HG03442 (cell line): ENCODE measurements around the gene SOS1.
A peak's percentile ranks its signal among the peaks of the same experiment; 100 is the strongest.
"Not testable (repeated sequence)": the region's sequence is repeated elsewhere in the genome, so short reads cannot be mapped to it uniquely, and the experiment has no call there.

Experiments
- ATAC-seq: cut with Tn5 transposase; IDR thresholded peaks from one replicate; pipeline ENCODE4 v1.9.1; 2021; ENCODE audit warnings: mild to moderate bottlenecking, moderate library complexity; ENCODE audit not compliant: unreplicated experiment

Gene SOS1

DNA sequence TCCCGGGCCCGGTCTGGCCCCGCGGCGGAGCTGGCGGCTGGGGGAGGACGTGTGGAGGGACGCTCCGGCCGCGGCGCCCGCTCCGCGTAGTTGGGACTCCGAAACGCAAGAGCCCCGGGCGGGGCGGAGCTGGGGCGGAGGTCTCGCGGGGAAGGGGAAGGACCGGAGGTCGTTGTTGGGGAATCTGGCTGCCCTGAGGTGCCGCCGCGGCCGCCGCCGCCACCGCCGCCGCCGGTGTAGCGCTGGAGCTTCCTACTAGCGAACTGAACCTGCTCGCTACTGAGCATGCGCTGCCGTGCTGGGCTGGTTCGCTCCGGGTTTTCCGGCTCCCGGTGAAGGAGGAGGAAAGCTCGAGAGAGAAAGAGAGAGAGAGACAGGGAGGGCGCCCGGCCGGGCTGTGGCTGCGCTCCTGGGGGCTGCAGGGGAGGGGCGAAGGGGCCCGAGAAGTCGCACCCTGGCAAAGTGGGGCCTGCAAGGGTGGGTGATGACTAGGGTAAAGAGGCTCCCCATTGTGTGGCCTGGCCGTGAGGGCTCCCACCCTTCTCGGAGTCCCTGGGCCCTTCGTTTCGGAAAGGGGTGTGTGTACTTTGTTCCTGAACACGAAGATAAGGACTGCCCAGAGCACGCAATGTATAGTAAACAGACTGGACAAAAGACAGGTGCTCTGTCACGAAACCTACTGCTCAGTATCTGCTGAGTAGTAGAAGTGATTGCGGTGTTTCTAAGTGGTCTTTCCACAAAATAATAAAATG is at the start of gene SOS1:
Gene SOS1, minus strand, starts transcription at position 281 of the 752 bp plus-strand sequence. CDS start 629 bp downstream, outside the sequence.
- peak; percentile 45 for ATAC-seq

GRCh38 chr2:39164089-39164488 is 43.2 kb upstream of the SOS1 start:
- no peak for ATAC-seq

GRCh38 chr2:39160982-39161381 is 40.1 kb upstream of the SOS1 start:
- no peak for ATAC-seq

DNA sequence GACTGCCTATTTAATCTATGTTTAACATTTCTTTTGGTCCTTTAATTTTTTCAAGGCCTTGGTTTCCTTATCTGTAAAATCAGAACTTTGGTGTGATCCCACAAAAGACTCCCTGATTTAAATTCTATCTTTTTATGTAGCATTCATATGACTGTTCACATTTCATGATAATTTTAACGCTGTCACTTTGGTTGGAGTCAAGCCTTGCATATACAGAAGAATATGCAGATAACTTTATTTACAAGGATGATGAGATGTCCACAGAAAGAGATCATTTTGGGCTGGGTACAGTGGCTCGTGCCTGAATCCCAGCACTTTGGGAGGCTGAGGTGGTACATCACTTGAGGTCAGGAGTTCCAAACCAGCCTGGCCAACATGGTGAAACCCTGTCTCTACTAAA is 38.4 kb upstream of the SOS1 start:
- no peak for ATAC-seq

- no peak for ATAC-seq
Measured at GRCh38 chr2:39158351-39158750, 37.5 kb upstream of the SOS1 start.

- no peak for ATAC-seq
Measured at GRCh38 chr2:39156846-39157245, 36.0 kb upstream of the SOS1 start.

DNA sequence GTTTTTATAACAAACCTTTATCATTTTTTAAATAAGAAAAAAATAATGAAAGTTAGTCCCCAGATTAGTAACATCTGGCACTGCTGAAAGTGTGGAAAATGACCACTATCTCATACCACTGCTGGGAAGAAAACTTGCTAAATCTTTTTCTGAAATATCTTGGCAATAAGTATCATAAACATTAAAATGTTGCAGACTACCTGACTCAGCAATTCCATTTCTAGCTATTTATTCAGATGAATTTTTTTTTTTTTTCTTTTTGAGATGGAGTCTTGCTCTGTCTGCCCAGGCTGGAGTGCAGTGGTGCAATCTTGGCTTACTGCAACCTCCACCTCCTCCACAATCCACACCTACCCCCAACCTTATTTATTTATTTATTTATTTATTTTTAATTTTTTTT is 35.3 kb upstream of the SOS1 start:
- no peak for ATAC-seq

DNA sequence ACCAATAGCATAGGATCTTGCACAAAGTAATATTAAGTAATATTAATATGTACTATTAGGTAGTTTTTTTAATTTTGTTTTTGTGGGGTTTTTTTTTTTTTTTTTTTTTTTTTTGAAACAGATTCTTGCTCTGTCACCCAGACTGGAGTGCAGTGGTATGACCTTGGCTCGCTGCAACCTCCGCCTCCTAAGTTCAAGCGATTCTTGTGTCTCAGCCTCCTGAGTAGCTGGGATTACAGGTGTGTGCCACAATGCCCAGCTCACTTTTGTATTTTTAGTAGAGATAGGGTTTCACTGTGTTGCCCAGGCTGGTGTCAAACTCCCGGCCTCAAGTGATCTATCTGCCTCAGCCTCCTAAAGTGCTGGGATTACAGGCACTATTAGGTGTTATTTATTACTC is 34.7 kb upstream of the SOS1 start:
- ATAC-seq, result not testable (repeated sequence)

- ATAC-seq, result no peak
Measured at GRCh38 chr2:39154944-39155343, 34.1 kb upstream of the SOS1 start.

GRCh38 chr2:39153312-39153711 is 32.5 kb upstream of the SOS1 start:
- no peak for ATAC-seq

- no peak for ATAC-seq
Measured at GRCh38 chr2:39152504-39152903, 31.7 kb upstream of the SOS1 start.

- ATAC-seq, result no peak
Measured at GRCh38 chr2:39150890-39151497, 30.1 kb upstream of the SOS1 start.

- no peak for ATAC-seq
Measured at GRCh38 chr2:39150102-39150562, 29.3 kb upstream of the SOS1 start.

DNA sequence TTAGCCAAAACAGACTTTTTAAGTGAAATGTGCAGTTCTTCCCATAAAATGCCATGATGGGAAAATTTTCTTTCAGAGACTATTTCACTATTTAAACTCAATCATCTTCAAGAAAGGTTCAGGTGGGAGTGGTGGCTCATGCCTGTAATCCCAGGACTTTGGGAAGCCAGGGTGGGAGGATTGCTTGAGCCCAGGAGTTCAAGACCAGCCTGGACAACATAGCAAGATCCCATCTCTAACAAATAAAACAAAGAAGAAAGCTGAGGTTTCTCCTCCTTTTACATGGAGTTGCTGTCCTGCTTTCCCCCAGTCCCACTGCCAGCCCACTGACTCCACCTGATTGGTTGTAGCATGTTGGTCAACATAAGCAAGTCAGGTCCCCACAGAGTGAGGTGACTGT is 25.8 kb upstream of the SOS1 start:
- ATAC-seq, result no peak

- no peak for ATAC-seq
Measured at GRCh38 chr2:39145906-39146421, 25.1 kb upstream of the SOS1 start.

GRCh38 chr2:39144416-39144815 is 23.6 kb upstream of the SOS1 start:
- no peak for ATAC-seq

GRCh38 chr2:39142904-39143605 is 22.2 kb upstream of the SOS1 start:
- ATAC-seq, result no peak

- no peak for ATAC-seq
Measured at GRCh38 chr2:39141334-39142271, 20.8 kb upstream of the SOS1 start.

GRCh38 chr2:39140948-39141333 is 20.1 kb upstream of the SOS1 start:
- ATAC-seq, result not testable (repeated sequence)

DNA sequence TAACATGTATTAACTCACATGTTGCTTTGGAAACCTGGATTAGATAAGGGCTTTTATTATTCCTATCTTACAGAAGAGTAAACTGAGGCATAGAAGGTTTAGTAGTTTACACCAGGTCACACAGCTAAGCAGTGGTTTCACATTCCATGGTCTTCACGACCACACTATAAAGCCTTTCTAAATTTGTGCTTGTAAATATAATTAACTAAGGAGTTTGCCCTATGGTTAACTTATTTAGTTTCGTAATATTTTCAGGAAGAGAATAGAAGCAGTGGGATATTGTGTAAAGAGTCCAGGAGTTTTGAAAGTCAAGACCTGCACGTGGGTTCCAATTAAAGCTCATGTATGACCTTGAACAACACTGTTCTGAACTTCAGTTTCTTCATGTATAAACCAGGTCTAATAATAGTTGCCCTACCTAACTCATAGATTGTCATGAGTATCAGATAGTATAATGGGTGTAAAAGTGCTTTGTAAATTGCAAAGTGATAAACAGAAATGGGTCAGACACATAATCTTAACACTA is 19.5 kb upstream of the SOS1 start:
- no peak for ATAC-seq
